H1 (cell line): ENCODE measurements around the gene RFPL1.
"Not testable (repeated sequence)": the region's sequence is repeated elsewhere in the genome, so short reads cannot be mapped to it uniquely, and the experiment has no call there.

Source experiments
- BCL11A ChIP-seq, 2 experiments: IDR thresholded peaks; one replicate each; pipeline ENCODE4 v1.6.1; 2011; ENCODE audit warnings: low read depth in 2 of 2, low read length in 2 of 2, mild to moderate bottlenecking in 2 of 2
- CBX8 ChIP-seq: fragments of 300-800, 300-1000 bp; sonication (generic); IDR thresholded peaks from 2 replicates; pipeline ENCODE4 v1.7.1; 2016; ENCODE audit warnings: low read depth, low read length, borderline replicate concordance
- CEBPB ChIP-seq: IDR thresholded peaks from 2 replicates; pipeline ENCODE4 v1.6.1; 2012; ENCODE audit warnings: low read depth, low read length
- CTCF ChIP-seq, 3 experiments: IDR thresholded peaks; 1 replicate in 2 of 3; 2 replicates in 1 of 3; pipeline versions ENCODE4 v1.5.1 to v1.6.1; 2011; ENCODE audit warnings: low read length in 3 of 3, mild to moderate bottlenecking in 3 of 3, inconsistent platforms in 2 of 3, low read depth in 1 of 3, moderate library complexity in 1 of 3; ENCODE audit not compliant: insufficient read depth in 1 of 3; ENCODE audit errors: control extremely low read depth in 1 of 3
- JUN ChIP-seq: IDR thresholded peaks from 2 replicates; pipeline ENCODE4 v1.6.1; 2011; ENCODE audit warnings: low read depth, mild to moderate bottlenecking, improper control_type of control experiment, low read length
- KDM1A ChIP-seq: fragments of 200-600, 300-600 bp; sonication (generic); IDR thresholded peaks from 2 replicates; pipeline ENCODE4 v1.7.1; 2016; ENCODE audit warnings: mild to moderate bottlenecking, low read length, borderline replicate concordance
- MAX ChIP-seq: IDR thresholded peaks from 2 replicates; pipeline ENCODE4 v1.6.1; 2012; ENCODE audit warnings: inconsistent platforms
- POLR2A ChIP-seq, 2 experiments: IDR thresholded peaks; 1 replicate in 1 of 2; 2 replicates in 1 of 2; pipeline ENCODE4 v1.6.1; 2011; ENCODE audit warnings: low read depth in 2 of 2, low read length in 2 of 2, mild to moderate bottlenecking in 2 of 2; ENCODE audit errors: control extremely low read depth in 1 of 2
- TAF1 ChIP-seq: IDR thresholded peaks from 2 replicates; pipeline ENCODE4 v1.6.1; 2011; ENCODE audit warnings: mild to moderate bottlenecking, low read depth, low read length
- TCF12 ChIP-seq: IDR thresholded peaks from 2 replicates; pipeline ENCODE4 v1.6.1; 2011; ENCODE audit warnings: low read depth, mild to moderate bottlenecking, low read length
- TEAD4 ChIP-seq: IDR thresholded peaks from 2 replicates; pipeline ENCODE4 v1.6.1; 2012; ENCODE audit warnings: low read depth, low read length, inconsistent platforms, mixed read lengths
- USF2 ChIP-seq: IDR thresholded peaks from 2 replicates; pipeline ENCODE4 v1.6.1; 2011; ENCODE audit warnings: low read length, improper control_type of control experiment
- YY1 ChIP-seq: IDR thresholded peaks from 2 replicates; pipeline ENCODE4 v1.6.1; 2011; ENCODE audit warnings: low read depth, mild to moderate bottlenecking, low read length
- ZNF274 ChIP-seq: IDR thresholded peaks from 2 replicates; pipeline ENCODE4 v1.7.0; 2012; ENCODE audit warnings: low read length, borderline replicate concordance; ENCODE audit errors: extremely low read depth

DNA sequence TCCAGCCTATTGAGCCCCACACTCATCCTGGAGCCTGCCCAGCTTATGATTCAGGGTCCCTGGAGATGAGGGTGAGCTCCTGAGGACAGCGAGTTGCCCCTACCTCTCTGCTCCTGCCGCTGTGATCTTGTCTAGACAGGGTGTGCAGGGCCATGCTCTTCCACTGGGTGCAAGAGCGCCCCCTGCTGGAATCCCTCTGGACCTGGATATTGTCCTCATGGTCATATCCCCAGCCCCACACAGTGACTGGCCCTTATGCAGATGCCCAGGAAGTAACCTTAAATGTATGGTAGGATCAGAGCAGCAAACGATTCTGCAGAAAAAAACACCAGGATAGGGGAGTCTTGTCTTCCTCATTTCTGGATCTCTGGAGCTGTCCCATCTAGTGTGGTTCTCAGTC, 25.6 kb upstream of the RFPL1 start:
- TF ChIP-seq CBX8; JUN; ZNF274; MAX; POLR2A (IDR thresholded peaks at IDR 0.05; ENCODE audit: control extremely low read depth in 1 of 2, low read depth in 2 of 2, low read length in 2 of 2); CEBPB; TAF1; BCL11A (IDR thresholded peaks at IDR 0.05; ENCODE audit: low read depth in 2 of 2, low read length in 2 of 2); USF2; TCF12; KDM1A; TEAD4; YY1: not testable (repeated sequence)
- peak; percentile 47 to 57 (median 47) for TF ChIP-seq CTCF (IDR thresholded peaks at IDR 0.05; ENCODE audit: control extremely low read depth in 1 of 3, insufficient read depth in 1 of 3, low read depth in 1 of 3, low read length in 3 of 3)
